ENCODE data around the gene CYP3A4.
"Not testable (repeated sequence)": the region's sequence is repeated elsewhere in the genome, so short reads cannot be mapped to it uniquely, and the experiment has no call there.

GRCh38 chr7:99803118-99803517, 19.1 kb upstream of the CYP3A4 start:
- TF ChIP-seq, protein P1, sequence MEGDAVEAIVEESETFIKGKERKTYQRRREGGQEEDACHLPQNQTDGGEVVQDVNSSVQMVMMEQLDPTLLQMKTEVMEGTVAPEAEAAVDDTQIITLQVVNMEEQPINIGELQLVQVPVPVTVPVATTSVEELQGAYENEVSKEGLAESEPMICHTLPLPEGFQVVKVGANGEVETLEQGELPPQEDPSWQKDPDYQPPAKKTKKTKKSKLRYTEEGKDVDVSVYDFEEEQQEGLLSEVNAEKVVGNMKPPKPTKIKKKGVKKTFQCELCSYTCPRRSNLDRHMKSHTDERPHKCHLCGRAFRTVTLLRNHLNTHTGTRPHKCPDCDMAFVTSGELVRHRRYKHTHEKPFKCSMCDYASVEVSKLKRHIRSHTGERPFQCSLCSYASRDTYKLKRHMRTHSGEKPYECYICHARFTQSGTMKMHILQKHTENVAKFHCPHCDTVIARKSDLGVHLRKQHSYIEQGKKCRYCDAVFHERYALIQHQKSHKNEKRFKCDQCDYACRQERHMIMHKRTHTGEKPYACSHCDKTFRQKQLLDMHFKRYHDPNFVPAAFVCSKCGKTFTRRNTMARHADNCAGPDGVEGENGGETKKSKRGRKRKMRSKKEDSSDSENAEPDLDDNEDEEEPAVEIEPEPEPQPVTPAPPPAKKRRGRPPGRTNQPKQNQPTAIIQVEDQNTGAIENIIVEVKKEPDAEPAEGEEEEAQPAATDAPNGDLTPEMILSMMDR (IDR thresholded peaks at IDR 0.05): not testable (repeated sequence)
- not testable (repeated sequence) for TF ChIP-seq EP300, POLR2A (IDR thresholded peaks at IDR 0.05)

All from tibial nerve (tissue), 4 donors.